NCI-H1436 (cell line): ENCODE data around the gene NAP1L1.
"Not testable (repeated sequence)": the region's sequence is repeated elsewhere in the genome, so short reads cannot be mapped to it uniquely, and the experiment has no call there.

ENCODE experiments used
- DNase-seq: peaks from one replicate; lab custom pipeline; 2025; lab: John Stamatoyannopoulos, UW

The NAP1L1 gene

GRCh38 chr12:75990189-75990912 lies 94.1 kb downstream of the NAP1L1 start:
- no peak for DNase-seq

GRCh38 chr12:75987709-75988108 lies 96.8 kb downstream of the NAP1L1 start:
- DNase-seq: not testable (repeated sequence)
